Neural cell (in vitro differentiated cells): ENCODE results near the gene TAL1. TPM values are rescaled to one million over a fixed set of nuclear protein-coding genes. Genes with fewer than 3 reads are reported as not detected.
"Not testable (repeated sequence)": the region's sequence is repeated elsewhere in the genome, so short reads cannot be mapped to it uniquely, and the experiment has no call there.

Source experiments
- H2AFZ ChIP-seq: fragments of 200-600, 300-800 bp; sonication (generic), shearing (Covaris generic); 2 replicates; pipeline ENCODE4 v1.6.0; 2014; ENCODE audit warnings: low read depth, mild to moderate bottlenecking, antibody characterized with exemption, low read length, moderate library complexity
- H3F3A ChIP-seq: fragments of 200-600 bp; shearing (Covaris generic); 2 replicates; pipeline ENCODE4 v1.6.1; 2016; ENCODE audit warnings: mild to moderate bottlenecking, moderate library complexity, mixed read lengths, antibody characterized with exemption, low read length; ENCODE audit not compliant: insufficient read depth, poor library complexity, severe bottlenecking
- H3K27ac ChIP-seq: fragments of 200-600, 300-800 bp; sonication (generic), shearing (Covaris generic); 2 replicates; pipeline ENCODE4 v1.5.1; 2014; ENCODE audit warnings: mild to moderate bottlenecking, low read length, moderate library complexity
- H3K27me3 ChIP-seq: fragments of 300-800, 200-600 bp; sonication (generic), shearing (Covaris generic); 2 replicates; pipeline ENCODE4 v1.6.0; 2014; ENCODE audit warnings: mild to moderate bottlenecking, low read depth, low read length, moderate library complexity; ENCODE audit not compliant: insufficient read depth
- H3K36me3 ChIP-seq: fragments of 300-800, 200-600 bp; sonication (generic), shearing (Covaris generic); 2 replicates; pipeline ENCODE4 v1.5.1; 2014; ENCODE audit warnings: mild to moderate bottlenecking, antibody characterized with exemption, low read length, moderate library complexity; ENCODE audit not compliant: insufficient read depth
- H3K4me2 ChIP-seq: fragments of 300-800, 200-600 bp; sonication (generic), shearing (Covaris generic); 2 replicates; pipeline ENCODE4 v1.6.0; 2014; ENCODE audit warnings: mild to moderate bottlenecking, low read length
- H3K4me3 ChIP-seq: fragments of 300-800, 200-600 bp; sonication (generic), shearing (Covaris generic); 2 replicates; pipeline ENCODE4 v1.5.1; 2014; ENCODE audit warnings: mild to moderate bottlenecking, low read length, moderate library complexity
- H3K79me2 ChIP-seq: fragments of 200-600 bp; shearing (Covaris generic); replicated peaks from 2 replicates; pipeline ENCODE4 v1.6.0; 2014; ENCODE audit warnings: mild to moderate bottlenecking, low read length, moderate library complexity; ENCODE audit not compliant: insufficient read depth
- H3K9ac ChIP-seq: fragments of 300-800, 200-600 bp; sonication (generic), shearing (Covaris generic); 2 replicates; pipeline ENCODE4 v1.6.1; 2016; ENCODE audit warnings: mild to moderate bottlenecking, low read length, mixed read lengths
- H3K9me2 ChIP-seq: fragments of 200-600 bp; shearing (Covaris generic); 2 replicates; pipeline ENCODE4 v1.6.1; 2016; ENCODE audit warnings: mild to moderate bottlenecking, low read length, mixed read lengths; ENCODE audit not compliant: insufficient read depth
- H3K9me3 ChIP-seq: fragments of 200-600, 300-800 bp; sonication (generic), shearing (Covaris generic); 2 replicates; pipeline ENCODE4 v1.6.1; 2016; ENCODE audit warnings: mild to moderate bottlenecking, mixed run types, low read length, moderate library complexity, mixed read lengths
- H4K20me1 ChIP-seq: fragments of 200-600 bp; shearing (Covaris generic); 2 replicates; pipeline ENCODE4 v1.6.1; 2016; ENCODE audit warnings: mild to moderate bottlenecking, mixed run types; ENCODE audit not compliant: insufficient read depth
- EP300 ChIP-seq: fragments of 450-650 bp; conservative IDR thresholded peaks from 2 replicates; pipeline ENCODE4 v1.6.1; 2014; ENCODE audit warnings: antibody characterized with exemption, mild to moderate bottlenecking, moderate library complexity; ENCODE audit not compliant: poor library complexity, severe bottlenecking
- EZH2 ChIP-seq: fragments of 200-600, 300-800 bp; shearing (Covaris generic), sonication (generic); IDR thresholded peaks from 2 replicates; pipeline ENCODE4 v1.6.1; 2014; ENCODE audit warnings: antibody characterized with exemption, low read length, borderline replicate concordance, mild to moderate bottlenecking; ENCODE audit not compliant: insufficient read depth, poor library complexity, severe bottlenecking
- MXI1 ChIP-seq: fragments of 450-650 bp; conservative IDR thresholded peaks from 2 replicates; pipeline ENCODE4 v1.6.1; 2014; ENCODE audit warnings: antibody characterized with exemption, mild to moderate bottlenecking; ENCODE audit not compliant: poor library complexity, severe bottlenecking
- POLR2AphosphoS5 ChIP-seq: IDR thresholded peaks from 2 replicates; pipeline ENCODE4 v1.6.1; 2012
- RAD21 ChIP-seq: fragments of 450-650 bp; conservative IDR thresholded peaks from 2 replicates; pipeline ENCODE4 v1.6.1; 2014; ENCODE audit warnings: antibody characterized with exemption, mild to moderate bottlenecking, moderate library complexity
- SMC3 ChIP-seq: fragments of 450-650 bp; conservative IDR thresholded peaks from 2 replicates; pipeline ENCODE4 v1.6.1; 2014; ENCODE audit warnings: antibody characterized with exemption, mild to moderate bottlenecking, moderate library complexity; ENCODE audit not compliant: poor library complexity
- TAF1 ChIP-seq: IDR thresholded peaks from 2 replicates; pipeline ENCODE4 v1.6.1; 2012; ENCODE audit warnings: low read depth
- polyA plus RNA-seq: library from polyadenylated mRNA; depleted of rRNA; stranded (reverse); fragments of >200 nt; gene quantifications from 2 replicates; pipeline ENCODE4 v1.2.3, GENCODE V29; 2014
- TF ChIP-seq, protein P1 (sequence below): IDR thresholded peaks from 2 replicates; pipeline ENCODE4 v1.6.1; 2012; ENCODE audit warnings: borderline replicate concordance
- TF ChIP-seq, protein P2 (sequence below): fragments of 450-650 bp; IDR thresholded peaks from 2 replicates; pipeline ENCODE4 v1.5.1; 2014; ENCODE audit warnings: antibody characterized with exemption, mild to moderate bottlenecking, moderate library complexity; ENCODE audit not compliant: poor library complexity, severe bottlenecking

TAL1 gene
- polyA plus RNA-seq, 1 donor from 2014 or later = not detected

GRCh38 chr1:47205918-47206317 is 26.1 kb downstream of the TAL1 start:
- H4K20me1 ChIP-seq = no peaks in the 10 kb centered on the region
- no peaks in the 10 kb centered on the region for H3K9me3 ChIP-seq
- no peaks in the 10 kb centered on the region for H3K27me3 ChIP-seq
- H3K4me3 ChIP-seq = no peak overlapping the region
- no peak overlapping the region for H3K4me2 ChIP-seq
- H3K27ac ChIP-seq = no peak overlapping the region
- no peak overlapping the region for H2AFZ ChIP-seq
- no peaks in the 10 kb centered on the region for H3K9me2 ChIP-seq
- no peak for TF ChIP-seq SMC3
- no peak for TF ChIP-seq TAF1
- TF ChIP-seq POLR2AphosphoS5 = no peak
- TF ChIP-seq MXI1 = no peak
- no peak for TF ChIP-seq RAD21
- no peak for TF ChIP-seq EP300
- TF ChIP-seq, protein P1, sequence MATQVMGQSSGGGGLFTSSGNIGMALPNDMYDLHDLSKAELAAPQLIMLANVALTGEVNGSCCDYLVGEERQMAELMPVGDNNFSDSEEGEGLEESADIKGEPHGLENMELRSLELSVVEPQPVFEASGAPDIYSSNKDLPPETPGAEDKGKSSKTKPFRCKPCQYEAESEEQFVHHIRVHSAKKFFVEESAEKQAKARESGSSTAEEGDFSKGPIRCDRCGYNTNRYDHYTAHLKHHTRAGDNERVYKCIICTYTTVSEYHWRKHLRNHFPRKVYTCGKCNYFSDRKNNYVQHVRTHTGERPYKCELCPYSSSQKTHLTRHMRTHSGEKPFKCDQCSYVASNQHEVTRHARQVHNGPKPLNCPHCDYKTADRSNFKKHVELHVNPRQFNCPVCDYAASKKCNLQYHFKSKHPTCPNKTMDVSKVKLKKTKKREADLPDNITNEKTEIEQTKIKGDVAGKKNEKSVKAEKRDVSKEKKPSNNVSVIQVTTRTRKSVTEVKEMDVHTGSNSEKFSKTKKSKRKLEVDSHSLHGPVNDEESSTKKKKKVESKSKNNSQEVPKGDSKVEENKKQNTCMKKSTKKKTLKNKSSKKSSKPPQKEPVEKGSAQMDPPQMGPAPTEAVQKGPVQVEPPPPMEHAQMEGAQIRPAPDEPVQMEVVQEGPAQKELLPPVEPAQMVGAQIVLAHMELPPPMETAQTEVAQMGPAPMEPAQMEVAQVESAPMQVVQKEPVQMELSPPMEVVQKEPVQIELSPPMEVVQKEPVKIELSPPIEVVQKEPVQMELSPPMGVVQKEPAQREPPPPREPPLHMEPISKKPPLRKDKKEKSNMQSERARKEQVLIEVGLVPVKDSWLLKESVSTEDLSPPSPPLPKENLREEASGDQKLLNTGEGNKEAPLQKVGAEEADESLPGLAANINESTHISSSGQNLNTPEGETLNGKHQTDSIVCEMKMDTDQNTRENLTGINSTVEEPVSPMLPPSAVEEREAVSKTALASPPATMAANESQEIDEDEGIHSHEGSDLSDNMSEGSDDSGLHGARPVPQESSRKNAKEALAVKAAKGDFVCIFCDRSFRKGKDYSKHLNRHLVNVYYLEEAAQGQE = no peak
- TF ChIP-seq EZH2 = no peak
- TF ChIP-seq, protein P2, sequence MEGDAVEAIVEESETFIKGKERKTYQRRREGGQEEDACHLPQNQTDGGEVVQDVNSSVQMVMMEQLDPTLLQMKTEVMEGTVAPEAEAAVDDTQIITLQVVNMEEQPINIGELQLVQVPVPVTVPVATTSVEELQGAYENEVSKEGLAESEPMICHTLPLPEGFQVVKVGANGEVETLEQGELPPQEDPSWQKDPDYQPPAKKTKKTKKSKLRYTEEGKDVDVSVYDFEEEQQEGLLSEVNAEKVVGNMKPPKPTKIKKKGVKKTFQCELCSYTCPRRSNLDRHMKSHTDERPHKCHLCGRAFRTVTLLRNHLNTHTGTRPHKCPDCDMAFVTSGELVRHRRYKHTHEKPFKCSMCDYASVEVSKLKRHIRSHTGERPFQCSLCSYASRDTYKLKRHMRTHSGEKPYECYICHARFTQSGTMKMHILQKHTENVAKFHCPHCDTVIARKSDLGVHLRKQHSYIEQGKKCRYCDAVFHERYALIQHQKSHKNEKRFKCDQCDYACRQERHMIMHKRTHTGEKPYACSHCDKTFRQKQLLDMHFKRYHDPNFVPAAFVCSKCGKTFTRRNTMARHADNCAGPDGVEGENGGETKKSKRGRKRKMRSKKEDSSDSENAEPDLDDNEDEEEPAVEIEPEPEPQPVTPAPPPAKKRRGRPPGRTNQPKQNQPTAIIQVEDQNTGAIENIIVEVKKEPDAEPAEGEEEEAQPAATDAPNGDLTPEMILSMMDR = no peak
- H3K9ac ChIP-seq = no peak overlapping the region
- no peaks in the 10 kb centered on the region for H3F3A ChIP-seq
- H3K36me3 ChIP-seq = no peaks in the 10 kb centered on the region
- H3K79me2 ChIP-seq = no peaks in the 10 kb centered on the region

- not testable (repeated sequence) for H3K27me3 ChIP-seq, H3K4me3 ChIP-seq, H3K9ac ChIP-seq, H3K79me2 ChIP-seq, H4K20me1 ChIP-seq, H3K9me3 ChIP-seq, H3K36me3 ChIP-seq, H3K27ac ChIP-seq, H2AFZ ChIP-seq, H3K4me2 ChIP-seq, H3K9me2 ChIP-seq, H3F3A ChIP-seq
Measured at GRCh38 chr1:47203504-47203903, 28.5 kb downstream of the TAL1 start.

DNA sequence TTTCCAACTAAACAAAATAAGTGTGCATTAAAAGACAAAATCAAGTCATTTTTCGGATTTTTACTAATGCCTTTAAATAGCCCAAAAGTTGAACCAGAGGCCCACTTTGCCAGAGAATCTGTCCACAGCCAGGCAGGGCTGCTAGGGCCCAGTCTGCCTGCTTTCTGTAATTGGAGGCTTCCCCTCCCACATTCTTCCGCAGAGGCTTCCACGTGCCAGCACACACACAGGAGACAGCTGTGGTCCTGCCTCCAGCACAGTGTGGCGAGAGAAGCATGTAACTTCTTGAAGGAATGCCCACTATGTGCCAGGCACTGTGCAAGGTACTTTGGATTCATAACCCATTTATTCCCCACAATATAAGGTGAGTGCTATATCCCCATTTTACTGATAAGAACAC is 30.8 kb downstream of the TAL1 start:
- no peaks in the 10 kb centered on the region for H3K9me2 ChIP-seq
- no peaks in the 10 kb centered on the region for H3K36me3 ChIP-seq
- no peak overlapping the region for H3K27ac ChIP-seq
- H3K4me2 ChIP-seq = no peak overlapping the region
- H3K9ac ChIP-seq = no peak overlapping the region
- TF ChIP-seq TAF1 (no peak), MXI1 (no peak), EP300 (no peak), SMC3 (no peak), RAD21 (no peak)
- TF ChIP-seq, protein P2 = no peak
- no peaks in the 10 kb centered on the region for H3K9me3 ChIP-seq
- H3F3A ChIP-seq = no peaks in the 10 kb centered on the region
- H3K27me3 ChIP-seq = no peaks in the 10 kb centered on the region
- H3K79me2 ChIP-seq = no peaks in the 10 kb centered on the region
- H4K20me1 ChIP-seq = no peaks in the 10 kb centered on the region
- no peak overlapping the region for H2AFZ ChIP-seq
- no peak overlapping the region for H3K4me3 ChIP-seq
